ENCODE data around the gene MLLT10.

GRCh38 chr10:21518641-21519396 is 15.2 kb upstream of the MLLT10 start:
- TF ChIP-seq EZH2 (IDR thresholded peaks at IDR 0.05; ENCODE audit: borderline replicate concordance, low read depth, low read length, severe bottlenecking) (no peak), CTCF (IDR thresholded peaks at IDR 0.05; ENCODE audit: borderline replicate concordance, extremely low read depth, low read length, poor library complexity, severe bottlenecking) (no peak)

Data from DND-41 (cell line).